ENCODE measurements around the gene PRR5. TPM values are rescaled to one million over a fixed set of nuclear protein-coding genes. Genes with fewer than 3 reads are reported as not detected.

Gene PRR5
- total RNA-seq, 1 donor from 2014 or later, result 12.4 TPM

- peak; percentile 83 for DNase-seq (ENCODE audit: low read depth)
Observed at GRCh38 chr22:44753189-44754042, 51.4 kb downstream of the PRR5 start.

GRCh38 chr22:44754998-44755397 is 53.0 kb downstream of the PRR5 start:
- no peak for DNase-seq (ENCODE audit: low read depth)

GRCh38 chr22:44755417-44755816 is 53.4 kb downstream of the PRR5 start:
- no peak for DNase-seq (ENCODE audit: low read depth)

GRCh38 chr22:44755956-44756361 is 54.0 kb downstream of the PRR5 start:
- DNase-seq (ENCODE audit: low read depth), result peak; percentile 55

GRCh38 chr22:44758344-44758973 is 56.5 kb downstream of the PRR5 start:
- DNase-seq (ENCODE audit: low read depth), result peak; percentile 74

- DNase-seq (ENCODE audit: low read depth), result no peak
Observed at GRCh38 chr22:44759001-44759400, 57.0 kb downstream of the PRR5 start.

- no peak for DNase-seq (ENCODE audit: low read depth)
Observed at GRCh38 chr22:44759430-44760310, 57.7 kb downstream of the PRR5 start.

- DNase-seq (ENCODE audit: low read depth), result no peak
Observed at GRCh38 chr22:44760476-44760875, 58.5 kb downstream of the PRR5 start.

GRCh38 chr22:44761025-44761424 is 59.0 kb downstream of the PRR5 start:
- no peak for DNase-seq (ENCODE audit: low read depth)

- DNase-seq (ENCODE audit: low read depth), result no peak
Observed at GRCh38 chr22:44764373-44764772, 62.4 kb downstream of the PRR5 start.

- no peak for DNase-seq (ENCODE audit: low read depth)
Observed at GRCh38 chr22:44764974-44765373, 63.0 kb downstream of the PRR5 start.

- no peak for DNase-seq (ENCODE audit: low read depth)
Observed at GRCh38 chr22:44765571-44766285, 63.7 kb downstream of the PRR5 start.

GRCh38 chr22:44773082-44773481 is 71.1 kb downstream of the PRR5 start:
- no peak for DNase-seq (ENCODE audit: low read depth)

- DNase-seq (ENCODE audit: low read depth), result no peak
Observed at GRCh38 chr22:44775862-44776261, 73.9 kb downstream of the PRR5 start.

- peak; percentile 35 for DNase-seq (ENCODE audit: low read depth)
Observed at GRCh38 chr22:44776605-44777363, 74.8 kb downstream of the PRR5 start.

GRCh38 chr22:44777364-44777755 is 75.4 kb downstream of the PRR5 start:
- peak; percentile 43 for DNase-seq (ENCODE audit: low read depth)

- DNase-seq (ENCODE audit: low read depth), result no peak
Observed at GRCh38 chr22:44780876-44781449, 79.0 kb downstream of the PRR5 start.

GRCh38 chr22:44782363-44782963 is 80.5 kb downstream of the PRR5 start:
- no peak for DNase-seq (ENCODE audit: low read depth)

GRCh38 chr22:44783091-44783490 is 81.1 kb downstream of the PRR5 start:
- DNase-seq (ENCODE audit: low read depth), result no peak

GRCh38 chr22:44783581-44783980 is 81.6 kb downstream of the PRR5 start:
- no peak for DNase-seq (ENCODE audit: low read depth)
